ENCODE results near the gene CRHBP. TPM values are rescaled to one million over a fixed set of nuclear protein-coding genes. Genes with fewer than 3 reads are reported as not detected.
"Not testable (repeated sequence)": the region's sequence is repeated elsewhere in the genome, so short reads cannot be mapped to it uniquely, and the experiment has no call there.

Gene CRHBP
- total and polyA plus RNA-seq, 2 donors (not counting 3 experiments of a cell fraction or from before 2014, with no cell fraction given): 0.08 to 0.51 TPM

GRCh38 chr5:76944638-76945037, 8.2 kb upstream of the CRHBP start:
- DNase-seq (ENCODE audit: low read depth, low spot score): no peak
- ChIA-PET CTCF (no interaction called here), POLR2A (no interaction called here)
- Histone ChIP-seq H3K27me3 (ENCODE audit: control insufficient read depth in 2 of 2, insufficient read depth in 2 of 2, low read length in 2 of 2) (peaks cover 1 to 2% of the 10 kb centered on the region in 2 experiments), H3K27ac (ENCODE audit: insufficient read depth, low read depth, low read length) (no peak overlapping the region), H3K79me2 (ENCODE audit: control insufficient read depth, insufficient read depth, low read length) (no peaks in the 10 kb centered on the region), H3K9ac (replicated peaks; ENCODE audit: extremely low read depth, insufficient read depth, low read length) (no peak overlapping the region), H3K9me1 (replicated peaks; ENCODE audit: control insufficient read depth, extremely low read depth, insufficient read depth, low read length) (no peaks in the 10 kb centered on the region), H3K4me2 (ENCODE audit: insufficient read depth, low read length) (no peak overlapping the region), H3K36me3 (ENCODE audit: control insufficient read depth in 2 of 2, extremely low read depth in 1 of 2, insufficient read depth in 2 of 2, low read length in 2 of 2) (no peaks in the 10 kb centered on the region), H3K4me1 (ENCODE audit: control insufficient read depth, extremely low read depth, insufficient read depth, low read length) (no peaks in the 10 kb centered on the region), H2AFZ (ENCODE audit: low read depth, low read length) (no peak overlapping the region), H4K20me1 (replicated peaks; ENCODE audit: control insufficient read depth, extremely low read depth, insufficient read depth, low read length) (no peaks in the 10 kb centered on the region), H3K4me3 (replicated peaks in 1 of 3; ENCODE audit: insufficient read depth in 1 of 3, low read depth in 1 of 3, low read length in 3 of 3) (no peak overlapping the region), H3K9me3 (replicated peaks; ENCODE audit: control insufficient read depth, insufficient read depth, low read length) (no peaks in the 10 kb centered on the region)
- FAIRE-seq: no peak
- TF ChIP-seq POLR2A (IDR thresholded peaks at IDR 0.05; ENCODE audit: low read depth, low read length): no peak
- no peak for TF ChIP-seq GATA2 (IDR thresholded peaks at IDR 0.05; ENCODE audit: insufficient read depth, insufficient read length, low read depth, low read length)
- TF ChIP-seq JUN (IDR thresholded peaks at IDR 0.05; ENCODE audit: borderline replicate concordance, insufficient read depth, insufficient read length, low read depth): no peak
- intact Hi-C loops (cut with micrococcal nuclease) (no loop called here), dilution Hi-C loops (cut with MboI; ENCODE audit: extremely low pct_ligation_motif_present, low sequenced_read_pairs) (no loop called here)
- BruUV-seq (replicated peaks): no TSS peak

GRCh38 chr5:76945238-76945637, 7.6 kb upstream of the CRHBP start:
- H4K20me1 ChIP-seq (replicated peaks; ENCODE audit: control insufficient read depth, extremely low read depth, insufficient read depth, low read length); H3K9me1 ChIP-seq (replicated peaks; ENCODE audit: control insufficient read depth, extremely low read depth, insufficient read depth, low read length); H3K4me3 ChIP-seq (replicated peaks in 1 of 3; ENCODE audit: insufficient read depth in 1 of 3, low read depth in 1 of 3, low read length in 3 of 3); H2AFZ ChIP-seq (ENCODE audit: low read depth, low read length); H3K4me1 ChIP-seq (ENCODE audit: control insufficient read depth, extremely low read depth, insufficient read depth, low read length); dilution Hi-C loops (cut with MboI; ENCODE audit: extremely low pct_ligation_motif_present, low sequenced_read_pairs); H3K9ac ChIP-seq (replicated peaks; ENCODE audit: extremely low read depth, insufficient read depth, low read length); CTCF ChIA-PET; H3K79me2 ChIP-seq (ENCODE audit: control insufficient read depth, insufficient read depth, low read length); intact Hi-C loops (cut with micrococcal nuclease); POLR2A ChIA-PET; BruUV-seq (replicated peaks); FAIRE-seq; DNase-seq (ENCODE audit: low read depth, low spot score); H3K27me3 ChIP-seq (ENCODE audit: control insufficient read depth in 2 of 2, insufficient read depth in 2 of 2, low read length in 2 of 2); H3K9me3 ChIP-seq (replicated peaks; ENCODE audit: control insufficient read depth, insufficient read depth, low read length); H3K4me2 ChIP-seq (ENCODE audit: insufficient read depth, low read length); H3K27ac ChIP-seq (ENCODE audit: insufficient read depth, low read depth, low read length); H3K36me3 ChIP-seq (ENCODE audit: control insufficient read depth in 2 of 2, extremely low read depth in 1 of 2, insufficient read depth in 2 of 2, low read length in 2 of 2): not testable (repeated sequence)
